Measurements from ENCODE around the gene EMC1.

The EMC1 gene

GRCh38 chr1:19205403-19205802 is 45.9 kb downstream of the EMC1 start:
- TF ChIP-seq CTCF (IDR thresholded peaks at IDR 0.05; ENCODE audit: borderline replicate concordance, extremely low read depth, low read length, poor library complexity, severe bottlenecking), result no peak
- TF ChIP-seq EZH2 (IDR thresholded peaks at IDR 0.05; ENCODE audit: borderline replicate concordance, low read depth, low read length, severe bottlenecking), result no peak
- peaks cover 99% of the 10 kb centered on the region for H3K79me2 ChIP-seq (ENCODE audit: insufficient read depth, low read length)
- no peaks in the 10 kb centered on the region for H3K27me3 ChIP-seq (ENCODE audit: insufficient read depth, low read length, poor library complexity)
- ATAC-seq (ENCODE audit: insufficient read depth, low read depth) (no peak), DNase-seq (no peak)
- H3K4me2 ChIP-seq (ENCODE audit: insufficient read depth, low read length), result peak overlapping the region; percentile 16; the same call in 1 of the 2 replicates
- H3K9ac ChIP-seq (ENCODE audit: low read depth, low read length), result no peak overlapping the region
- no peak overlapping the region for H3K27ac ChIP-seq (ENCODE audit: low read length)
- H3K4me3 ChIP-seq (ENCODE audit: low read depth in 1 of 2, low read length in 2 of 2), result no peak overlapping the region
- peaks cover 14% of the 10 kb centered on the region for H3K36me3 ChIP-seq (ENCODE audit: insufficient read depth, low read length)
- no peaks in the 10 kb centered on the region for H3K9me3 ChIP-seq (ENCODE audit: insufficient read depth, low read length, severe bottlenecking)
- H2AFZ ChIP-seq (ENCODE audit: low read depth, low read length), result no peak overlapping the region
- peaks cover 75% of the 10 kb centered on the region; the same call in 1 of the 2 replicates for H4K20me1 ChIP-seq (ENCODE audit: insufficient read depth, low read length)
- H3K4me1 ChIP-seq (ENCODE audit: insufficient read depth, low read length), result peaks cover 42% of the 10 kb centered on the region

- TF ChIP-seq EZH2 (IDR thresholded peaks at IDR 0.05; ENCODE audit: borderline replicate concordance, low read depth, low read length, severe bottlenecking) (no peak), CTCF (IDR thresholded peaks at IDR 0.05; ENCODE audit: borderline replicate concordance, extremely low read depth, low read length, poor library complexity, severe bottlenecking) (no peak)
- H3K4me2 ChIP-seq (ENCODE audit: insufficient read depth, low read length), result no peak overlapping the region
- ATAC-seq (ENCODE audit: insufficient read depth, low read depth), result no peak
Observed at GRCh38 chr1:19204446-19205266, 46.7 kb downstream of the EMC1 start.

GRCh38 chr1:19203440-19203839 is 47.9 kb downstream of the EMC1 start:
- H3K36me3 ChIP-seq (ENCODE audit: insufficient read depth, low read length), result peaks cover 34% of the 10 kb centered on the region
- ATAC-seq (ENCODE audit: insufficient read depth, low read depth), result no peak
- no peak for DNase-seq

More at GRCh38 chr1:19204446-19205266, 46.7 kb downstream of the EMC1 start:
- H3K79me2 ChIP-seq (ENCODE audit: insufficient read depth, low read length), result peaks cover 98% of the 10 kb centered on the region
- no peak overlapping the region for H3K4me3 ChIP-seq (ENCODE audit: low read depth in 1 of 2, low read length in 2 of 2)
- peaks cover 22% of the 10 kb centered on the region for H3K36me3 ChIP-seq (ENCODE audit: insufficient read depth, low read length)
- peaks cover 74% of the 10 kb centered on the region; the same call in 1 of the 2 replicates for H4K20me1 ChIP-seq (ENCODE audit: insufficient read depth, low read length)
- H3K9me3 ChIP-seq (ENCODE audit: insufficient read depth, low read length, severe bottlenecking), result no peaks in the 10 kb centered on the region
- no peak overlapping the region for H2AFZ ChIP-seq (ENCODE audit: low read depth, low read length)
- H3K9ac ChIP-seq (ENCODE audit: low read depth, low read length), result no peak overlapping the region
- no peak for DNase-seq
- H3K27me3 ChIP-seq (ENCODE audit: insufficient read depth, low read length, poor library complexity), result no peaks in the 10 kb centered on the region
- H3K27ac ChIP-seq (ENCODE audit: low read length), result no peak overlapping the region
- peaks cover 42% of the 10 kb centered on the region for H3K4me1 ChIP-seq (ENCODE audit: insufficient read depth, low read length)

More at GRCh38 chr1:19203440-19203839, 47.9 kb downstream of the EMC1 start:
- H3K27ac ChIP-seq (ENCODE audit: low read length), result no peak overlapping the region
- TF ChIP-seq CTCF (IDR thresholded peaks at IDR 0.05; ENCODE audit: borderline replicate concordance, extremely low read depth, low read length, poor library complexity, severe bottlenecking) (no peak), EZH2 (IDR thresholded peaks at IDR 0.05; ENCODE audit: borderline replicate concordance, low read depth, low read length, severe bottlenecking) (no peak)
- no peaks in the 10 kb centered on the region for H3K27me3 ChIP-seq (ENCODE audit: insufficient read depth, low read length, poor library complexity)
- H3K4me1 ChIP-seq (ENCODE audit: insufficient read depth, low read length), result peaks cover 34% of the 10 kb centered on the region
- peaks cover 65% of the 10 kb centered on the region; the same call in 1 of the 2 replicates for H4K20me1 ChIP-seq (ENCODE audit: insufficient read depth, low read length)
- H3K4me2 ChIP-seq (ENCODE audit: insufficient read depth, low read length), result no peak overlapping the region
- peaks cover 93% of the 10 kb centered on the region for H3K79me2 ChIP-seq (ENCODE audit: insufficient read depth, low read length)
- no peaks in the 10 kb centered on the region for H3K9me3 ChIP-seq (ENCODE audit: insufficient read depth, low read length, severe bottlenecking)
- no peak overlapping the region for H3K9ac ChIP-seq (ENCODE audit: low read depth, low read length)
- H2AFZ ChIP-seq (ENCODE audit: low read depth, low read length), result no peak overlapping the region
- H3K4me3 ChIP-seq (ENCODE audit: low read depth in 1 of 2, low read length in 2 of 2), result no peak overlapping the region
